NT2/D1 (cell line): Measurements from ENCODE around the gene CCSER2.

Experiments used
- YY1 ChIP-seq: IDR thresholded peaks from 2 replicates; pipeline ENCODE4 v1.6.1; 2011; ENCODE audit not compliant: insufficient read length, insufficient read depth
- ZNF274 ChIP-seq: IDR thresholded peaks from 2 replicates; pipeline ENCODE4 v1.6.1; 2011; ENCODE audit warnings: mild to moderate bottlenecking, low read depth, low read length

- TF ChIP-seq ZNF274 (no peak), YY1 (no peak)
These were observed 14.2 kb downstream of the CCSER2 start for GRCh38 chr10:84342584-84342983.
